CMK (cell line): ENCODE data around the gene TMCC1.
A peak's percentile ranks its signal among the peaks of the same experiment; 100 is the strongest.
"Not testable (repeated sequence)": the region's sequence is repeated elsewhere in the genome, so short reads cannot be mapped to it uniquely, and the experiment has no call there.

ENCODE experiments used
- DNase-seq: peaks from one replicate; pipeline ENCODE4 v3.0.0-alpha.2; 2010; ENCODE audit warnings: low read depth

Gene TMCC1

GRCh38 chr3:129893581-129894070 lies at the start of gene TMCC1:
Gene TMCC1, minus strand, starts transcription at chr3:129893711.
- peak; percentile 64 for DNase-seq

- no peak for DNase-seq
Observed at GRCh38 chr3:129943020-129943419, 49.5 kb upstream of the TMCC1 start.

- peak; percentile 29 for DNase-seq
Observed at GRCh38 chr3:129942296-129942695, 48.8 kb upstream of the TMCC1 start.

GRCh38 chr3:129940086-129940485 lies 46.6 kb upstream of the TMCC1 start:
- no peak for DNase-seq

- no peak for DNase-seq
Observed at GRCh38 chr3:129938140-129938930, 44.8 kb upstream of the TMCC1 start.

GRCh38 chr3:129937717-129938116 lies 44.2 kb upstream of the TMCC1 start:
- no peak for DNase-seq

- no peak for DNase-seq
Observed at GRCh38 chr3:129936757-129937156, 43.2 kb upstream of the TMCC1 start.

GRCh38 chr3:129934234-129935123 lies 41.0 kb upstream of the TMCC1 start:
- DNase-seq = no peak

- DNase-seq = no peak
Observed at GRCh38 chr3:129933471-129933870, 40.0 kb upstream of the TMCC1 start.

GRCh38 chr3:129929383-129929782 lies 35.9 kb upstream of the TMCC1 start:
- no peak for DNase-seq

- no peak for DNase-seq
Observed at GRCh38 chr3:129927072-129927471, 33.6 kb upstream of the TMCC1 start.

- DNase-seq = no peak
Observed at GRCh38 chr3:129919806-129920205, 26.3 kb upstream of the TMCC1 start.

- no peak for DNase-seq
Observed at GRCh38 chr3:129919357-129919756, 25.8 kb upstream of the TMCC1 start.

- no peak for DNase-seq
Observed at GRCh38 chr3:129918461-129918860, 24.9 kb upstream of the TMCC1 start.

- no peak for DNase-seq
Observed at GRCh38 chr3:129917423-129918007, 24.0 kb upstream of the TMCC1 start.

- DNase-seq = no peak
Observed at GRCh38 chr3:129913618-129914017, 20.1 kb upstream of the TMCC1 start.

GRCh38 chr3:129911261-129911861 lies 17.9 kb upstream of the TMCC1 start:
- DNase-seq = no peak

- not testable (repeated sequence) for DNase-seq
Observed at GRCh38 chr3:129909235-129909634, 15.7 kb upstream of the TMCC1 start.

- DNase-seq = no peak
Observed at GRCh38 chr3:129908417-129908816, 14.9 kb upstream of the TMCC1 start.

GRCh38 chr3:129901272-129901671 lies 7.8 kb upstream of the TMCC1 start:
- not testable (repeated sequence) for DNase-seq

GRCh38 chr3:129897026-129897425 lies 3.5 kb upstream of the TMCC1 start:
- DNase-seq = no peak
